HG03108 (cell line): Measurements from ENCODE around the gene ZNF12.
"Not testable (repeated sequence)": the region's sequence is repeated elsewhere in the genome, so short reads cannot be mapped to it uniquely, and the experiment has no call there.

ENCODE experiments used
- ATAC-seq: cut with Tn5 transposase; IDR thresholded peaks from one replicate; pipeline ENCODE4 v1.9.1; 2021; ENCODE audit warnings: moderate library complexity; ENCODE audit not compliant: unreplicated experiment

The ZNF12 gene

GRCh38 chr7:6706666-6707407, at the start of gene ZNF12:
TSS of gene ZNF12 (minus strand) at chr7:6706947. CDS start at chr7:6705173, 1,774 bp downstream.
- ATAC-seq, result peak; percentile 94

DNA sequence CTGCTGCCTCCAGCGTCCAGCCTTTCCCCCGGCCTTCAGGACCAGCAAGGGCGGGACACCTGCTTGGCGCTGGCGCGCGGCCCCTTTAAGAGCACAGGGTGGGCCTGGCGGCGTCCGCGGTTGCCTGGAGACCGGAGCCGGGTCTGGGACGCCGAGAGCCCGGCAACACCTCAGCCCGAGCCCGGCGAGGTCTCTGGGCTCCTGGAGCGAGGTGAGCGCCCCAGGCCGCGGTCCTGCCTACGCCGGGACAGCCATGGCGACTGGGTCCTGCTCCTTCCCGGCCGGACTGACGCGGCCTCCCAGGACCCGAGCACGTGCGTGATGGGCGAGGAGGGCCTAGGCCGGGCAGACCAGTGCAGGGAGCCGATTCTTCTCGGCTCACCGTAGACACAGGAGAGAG, 47.2 kb upstream of the ZNF12 start, which contains the start of gene RSPH10B2:
Gene RSPH10B2, plus strand, starts transcription at position 140 of the 400 bp plus-strand sequence. CDS start 3,575 bp downstream, outside the sequence.
- ATAC-seq, result not testable (repeated sequence)

GRCh38 chr7:6750173-6750572, 43.4 kb upstream of the ZNF12 start:
- ATAC-seq, result not testable (repeated sequence)

- ATAC-seq, result not testable (repeated sequence)
These were observed 42.6 kb upstream of the ZNF12 start for GRCh38 chr7:6749335-6749734.

GRCh38 chr7:6744410-6745100, 37.8 kb upstream of the ZNF12 start:
- ATAC-seq, result not testable (repeated sequence)

DNA sequence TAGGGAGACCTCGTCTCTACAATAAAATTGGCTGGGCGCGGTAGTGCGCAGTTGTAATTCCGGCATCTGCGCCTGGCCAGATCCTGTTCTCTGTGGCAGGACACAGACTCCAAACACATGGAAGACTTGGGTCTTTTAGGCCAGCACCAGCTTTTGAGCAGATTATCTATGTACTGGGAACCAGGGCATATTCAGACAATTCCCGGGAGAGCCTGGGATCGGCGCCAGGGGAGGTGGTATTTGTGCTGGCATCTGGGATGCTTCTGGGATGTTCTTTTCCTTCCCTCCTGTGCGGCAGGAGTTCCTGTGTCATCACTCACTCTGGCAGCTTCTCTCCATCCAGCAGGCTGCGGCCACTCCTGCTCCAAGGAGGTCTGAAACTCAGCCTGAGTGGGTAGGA, 31.7 kb upstream of the ZNF12 start:
- ATAC-seq, result not testable (repeated sequence)

GRCh38 chr7:6730343-6730633, 23.5 kb upstream of the ZNF12 start:
- ATAC-seq, result no peak

DNA sequence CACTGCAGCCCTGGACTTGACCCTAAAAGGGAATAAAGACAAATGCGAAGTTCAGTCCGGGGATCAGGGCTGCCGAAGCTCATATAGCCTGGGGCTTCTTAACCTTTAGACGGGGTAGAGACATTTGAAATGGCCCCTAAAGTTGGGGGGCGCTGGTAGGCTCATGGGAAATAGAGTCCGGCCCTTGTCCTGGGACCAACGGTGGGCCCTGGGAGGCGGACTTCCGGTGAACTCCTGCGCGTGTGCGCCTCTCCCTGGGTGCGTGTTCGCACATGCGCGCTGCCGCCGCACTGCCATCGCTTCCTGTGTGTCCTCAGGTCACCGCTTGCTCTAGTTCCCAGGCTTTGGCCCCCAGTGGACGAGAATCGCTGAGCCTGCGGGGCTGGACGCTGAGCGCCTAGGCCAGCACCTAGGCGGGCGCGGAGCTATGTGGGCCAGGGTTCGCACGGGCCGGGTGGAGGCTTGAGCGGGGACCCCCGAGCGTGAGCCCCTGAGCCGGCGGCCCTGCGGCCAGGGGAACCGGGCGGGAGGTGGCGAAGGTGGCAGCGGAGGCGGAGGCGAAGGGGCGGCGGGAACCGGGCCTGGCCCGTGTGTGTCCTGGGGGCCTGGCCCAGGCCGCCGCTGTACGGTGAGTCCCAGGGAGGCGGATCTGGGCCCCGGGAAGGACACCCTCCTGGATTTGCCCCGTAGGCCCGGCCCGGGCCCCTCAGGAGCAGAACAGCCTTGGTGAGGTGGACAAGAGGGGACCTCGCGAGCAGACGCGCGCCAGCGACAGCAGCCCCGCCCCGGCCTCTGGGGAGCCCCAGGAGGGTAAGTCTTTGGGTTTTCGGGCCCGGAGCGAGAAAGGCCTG, 23.0 kb upstream of the ZNF12 start:
- peak; percentile 86 for ATAC-seq

DNA sequence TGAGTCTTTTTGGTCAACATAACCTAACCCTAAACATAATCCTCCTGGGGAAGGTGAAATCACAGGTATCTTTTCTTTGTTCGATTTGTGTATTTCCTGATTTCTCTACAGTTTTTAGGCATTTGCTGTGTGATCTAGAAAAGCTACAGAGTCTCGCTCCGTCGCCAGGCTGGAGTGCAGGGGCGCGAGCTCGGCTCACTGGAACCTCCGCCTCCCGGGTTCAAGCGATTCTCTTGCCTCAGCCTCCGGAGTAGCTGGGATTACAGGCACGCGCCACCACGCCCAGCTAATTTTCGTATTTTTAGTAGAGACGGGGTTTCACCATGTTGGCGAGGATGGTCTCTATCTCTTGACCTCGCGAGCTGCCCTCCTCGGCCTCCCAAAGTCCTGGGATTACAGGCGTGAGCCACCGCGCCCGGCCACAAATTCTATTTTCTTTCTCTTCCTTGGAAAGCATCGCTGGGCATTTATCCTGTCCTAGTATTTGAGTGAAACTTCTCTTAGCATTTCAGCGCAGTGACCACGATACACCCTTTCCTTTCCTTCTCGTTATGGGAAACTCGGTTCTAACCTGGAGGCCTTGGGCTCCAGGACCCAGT, 22.2 kb upstream of the ZNF12 start:
- not testable (repeated sequence) for ATAC-seq

GRCh38 chr7:6727663-6728062, 20.9 kb upstream of the ZNF12 start:
- no peak for ATAC-seq

DNA sequence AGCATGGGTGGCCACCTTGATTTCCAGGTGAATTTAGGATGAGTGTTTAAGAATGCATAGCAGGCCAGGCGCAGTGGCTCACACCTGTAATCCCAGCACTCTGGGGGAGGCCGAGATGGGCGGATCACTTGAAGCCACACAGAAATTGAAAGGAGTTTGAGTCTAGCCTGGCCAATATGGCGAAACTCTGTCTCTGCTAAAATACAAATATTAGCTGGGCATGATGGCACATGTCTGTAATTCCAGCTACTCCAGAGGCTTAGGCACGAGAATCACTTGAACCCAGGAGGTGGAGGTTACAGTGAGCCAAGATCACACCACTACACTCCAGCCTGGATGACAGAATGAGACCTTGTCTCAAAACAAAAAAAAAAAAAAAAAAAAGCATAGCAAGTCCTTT, 19.6 kb upstream of the ZNF12 start:
- not testable (repeated sequence) for ATAC-seq

DNA sequence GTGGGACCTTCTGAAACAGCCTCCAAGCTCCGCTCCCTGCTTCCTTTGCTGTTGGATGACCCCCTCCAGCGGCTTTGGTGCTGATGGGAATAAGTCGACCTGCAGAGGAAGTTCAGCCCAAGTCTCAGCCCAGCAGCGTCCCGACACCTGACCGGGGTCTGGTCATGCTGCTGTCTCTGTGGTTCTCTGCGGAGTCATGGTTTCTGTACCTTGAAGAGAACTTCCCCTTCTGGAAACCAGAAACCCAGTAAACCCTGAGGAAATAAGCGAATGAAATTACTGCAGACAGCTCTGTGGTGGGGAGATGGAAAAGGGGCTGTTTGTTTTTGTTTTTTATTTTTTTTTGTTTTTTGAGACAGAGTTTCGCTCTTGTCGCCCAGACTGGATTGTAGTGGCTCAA, 18.3 kb upstream of the ZNF12 start:
- peak; percentile 69 for ATAC-seq

- ATAC-seq, result not testable (repeated sequence)
These were observed 17.6 kb upstream of the ZNF12 start for GRCh38 chr7:6724351-6724750.

GRCh38 chr7:6718124-6718523, 11.4 kb upstream of the ZNF12 start:
- ATAC-seq, result no peak

- ATAC-seq, result not testable (repeated sequence)
These were observed 9.2 kb upstream of the ZNF12 start for GRCh38 chr7:6715898-6716297.

GRCh38 chr7:6714360-6714759, 7.6 kb upstream of the ZNF12 start:
- no peak for ATAC-seq

DNA sequence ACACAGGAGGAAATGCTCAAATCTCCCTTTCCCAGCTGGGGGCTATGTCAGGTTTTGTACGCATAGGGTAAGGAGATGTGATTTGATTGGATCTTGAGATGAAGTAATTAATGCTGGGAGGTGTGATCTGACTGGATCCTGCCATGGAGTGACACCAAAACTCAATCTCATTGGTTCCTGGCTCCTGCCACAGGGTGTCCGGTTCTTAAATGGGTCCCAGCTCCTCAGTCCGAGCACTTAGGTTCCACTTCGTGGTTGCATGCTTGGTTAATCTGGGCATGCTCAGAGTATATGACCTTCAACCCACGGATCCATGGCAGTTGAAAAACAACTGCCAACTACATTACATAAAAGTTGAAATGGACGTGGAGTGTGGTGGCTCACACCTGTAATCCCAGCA, 3.1 kb upstream of the ZNF12 start:
- ATAC-seq, result no peak

GRCh38 chr7:6708304-6708703, 1.6 kb upstream of the ZNF12 start:
- ATAC-seq, result no peak

- ATAC-seq, result peak; percentile 16
These were observed 635 bp downstream of the ZNF12 start for GRCh38 chr7:6705959-6706665.

- ATAC-seq, result no peak
These were observed 4.9 kb downstream of the ZNF12 start for GRCh38 chr7:6701860-6702259.
